Smooth muscle cell (in vitro differentiated cells): ENCODE measurements around the gene P4HA1. TPM values are rescaled to one million over a fixed set of nuclear protein-coding genes. Genes with fewer than 3 reads are reported as not detected.
"Not testable (repeated sequence)": the region's sequence is repeated elsewhere in the genome, so short reads cannot be mapped to it uniquely, and the experiment has no call there.

Experiments used
- DNase-seq: peaks from one replicate; lab custom pipeline; 2025; ENCODE audit not compliant: unreplicated experiment; lab: John Stamatoyannopoulos, UW
- H2AFZ ChIP-seq: fragments of 200-600 bp; sonication (generic); 2 replicates; pipeline ENCODE4 v1.6.0; 2016; ENCODE audit warnings: antibody characterized with exemption, low read depth, mild to moderate bottlenecking
- H3F3A ChIP-seq: fragments of 200-600 bp; sonication (generic); 2 replicates; pipeline ENCODE4 v1.6.0; 2017; ENCODE audit warnings: antibody characterized with exemption, low read depth
- H3K27ac ChIP-seq: fragments of 200-600 bp; sonication (generic); 2 replicates; pipeline ENCODE4 v1.5.1; 2016; ENCODE audit warnings: low read depth, mild to moderate bottlenecking
- H3K27me3 ChIP-seq: fragments of 200-600 bp; sonication (generic); 2 replicates; pipeline ENCODE4 v1.6.1; 2016; ENCODE audit warnings: low read depth, mild to moderate bottlenecking
- H3K36me3 ChIP-seq: fragments of 200-600 bp; sonication (generic); 2 replicates; pipeline ENCODE4 v1.5.1; 2016; ENCODE audit warnings: low read depth
- H3K4me1 ChIP-seq: fragments of 200-600 bp; sonication (generic); 2 replicates; pipeline ENCODE4 v1.5.1; 2016; ENCODE audit warnings: low read depth
- H3K4me2 ChIP-seq: fragments of 200-600 bp; sonication (generic); 2 replicates; pipeline ENCODE4 v1.6.0; 2016; ENCODE audit warnings: mild to moderate bottlenecking
- H3K4me3 ChIP-seq: fragments of 200-600 bp; sonication (generic); 2 replicates; pipeline ENCODE4 v1.5.1; 2016; ENCODE audit warnings: mild to moderate bottlenecking
- H3K79me2 ChIP-seq: fragments of 200-600 bp; sonication (generic); 2 replicates; pipeline ENCODE4 v1.6.0; 2016; ENCODE audit warnings: low read depth, mild to moderate bottlenecking
- H3K9ac ChIP-seq: fragments of 200-600 bp; sonication (generic); 2 replicates; pipeline ENCODE4 v1.6.0; 2016; ENCODE audit warnings: low read depth
- H3K9me3 ChIP-seq: fragments of 200-600 bp; sonication (generic); replicated peaks from 2 replicates; pipeline ENCODE4 v1.5.1; 2016; ENCODE audit warnings: low read depth
- H4K20me1 ChIP-seq: fragments of 200-600 bp; sonication (generic); 2 replicates; pipeline ENCODE4 v1.6.0; 2016; ENCODE audit warnings: low read depth
- CTCF ChIP-seq: fragments of 200-600 bp; sonication (generic); IDR thresholded peaks from 2 replicates; pipeline ENCODE4 v1.5.1; 2017; ENCODE audit warnings: borderline replicate concordance, mild to moderate bottlenecking, antibody characterized with exemption; ENCODE audit not compliant: insufficient read depth, poor library complexity, severe bottlenecking
- WGBS: methylation state at CpG from one replicate; pipeline ENCODE4 v1.1.7; 2016; ENCODE audit warnings: low lambda C conversion rate; 5-methylcytosine and 5-hydroxymethylcytosine counted together
- polyA plus RNA-seq: library from polyadenylated mRNA; unstranded; fragments of >200 nt; fragmentation: Nextera tagmentation; extraction: Ambion mirVana; gene quantifications from 2 replicates; pipeline ENCODE4 v1.2.1, GENCODE V29; 2016
- total RNA-seq: library from RNA; depleted of rRNA; stranded (reverse); fragments of >200 nt; gene quantifications from 2 replicates; pipeline ENCODE4 v1.2.3, GENCODE V29; 2014

P4HA1 gene
- total and polyA plus RNA-seq, 2 experiments from 2014 or later: 467 to 489 TPM

- WGBS: 94% methylated on average over 2 of the region's 2 CpGs
- H3K27me3 ChIP-seq: no peaks in the 10 kb centered on the region
- H4K20me1 ChIP-seq: peaks cover 14% of the 10 kb centered on the region
- no peak overlapping the region for H3K4me2 ChIP-seq
- H3K36me3 ChIP-seq: no peaks in the 10 kb centered on the region
- H3K79me2 ChIP-seq: no peaks in the 10 kb centered on the region
- H3K27ac ChIP-seq: no peak overlapping the region
- no peaks in the 10 kb centered on the region for H3K9me3 ChIP-seq
- peaks cover 3% of the 10 kb centered on the region for H3F3A ChIP-seq
- H3K4me1 ChIP-seq: no peaks in the 10 kb centered on the region
- H3K9ac ChIP-seq: no peak overlapping the region
- DNase-seq: no peak
- H2AFZ ChIP-seq: no peak overlapping the region
- H3K4me3 ChIP-seq: no peak overlapping the region
- no peak for TF ChIP-seq CTCF
These were observed 99.6 kb downstream of the P4HA1 start for GRCh38 chr10:72997099-72997498.

- not testable (repeated sequence) for H3K9me3 ChIP-seq, H2AFZ ChIP-seq, H3K27me3 ChIP-seq, H3F3A ChIP-seq, H3K27ac ChIP-seq, H3K4me2 ChIP-seq, H3K36me3 ChIP-seq, H3K4me3 ChIP-seq, H3K9ac ChIP-seq, DNase-seq, H3K79me2 ChIP-seq, H3K4me1 ChIP-seq
- H4K20me1 ChIP-seq: peaks cover 21% of the 10 kb centered on the region
These were observed 101.2 kb downstream of the P4HA1 start for GRCh38 chr10:72995459-72995858.

DNA sequence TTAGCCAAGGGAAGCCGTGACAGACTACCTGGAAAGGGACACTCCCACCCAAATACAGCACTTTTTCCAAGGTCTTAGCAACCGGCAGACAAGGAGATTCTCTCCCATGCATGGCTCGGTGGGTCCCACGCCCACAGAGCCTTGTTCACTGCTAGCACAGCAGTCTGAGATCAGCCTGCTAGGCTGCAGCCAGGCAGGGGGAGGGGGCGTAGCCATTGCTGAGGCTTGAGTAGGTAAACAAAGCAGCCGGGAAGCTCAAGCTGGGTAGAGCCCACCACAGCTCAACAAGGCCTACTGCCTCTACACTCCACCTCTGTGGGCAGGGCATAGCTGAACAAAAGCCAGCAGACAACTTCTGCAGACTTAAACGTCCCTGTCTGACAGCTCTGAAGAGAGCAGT lies 106.9 kb downstream of the P4HA1 start:
- not testable (repeated sequence) for DNase-seq, H3F3A ChIP-seq, H3K4me3 ChIP-seq, H3K4me1 ChIP-seq, H3K79me2 ChIP-seq, H3K36me3 ChIP-seq, H3K9ac ChIP-seq, H3K27me3 ChIP-seq, H2AFZ ChIP-seq, H3K9me3 ChIP-seq, H3K4me2 ChIP-seq, H3K27ac ChIP-seq
- H4K20me1 ChIP-seq: peaks cover 21% of the 10 kb centered on the region
- WGBS: 81% methylated on average over 7 of the region's 7 CpGs

GRCh38 chr10:72984618-72985017 lies 112.0 kb downstream of the P4HA1 start:
- not testable (repeated sequence) for H3K79me2 ChIP-seq, H2AFZ ChIP-seq, H3K4me3 ChIP-seq, H3K27me3 ChIP-seq, H3F3A ChIP-seq, DNase-seq, H3K27ac ChIP-seq, H3K9me3 ChIP-seq, H3K4me2 ChIP-seq, H4K20me1 ChIP-seq, H3K4me1 ChIP-seq, H3K9ac ChIP-seq, H3K36me3 ChIP-seq
- 97% methylated on average over 4 of the region's 4 CpGs for WGBS

DNA sequence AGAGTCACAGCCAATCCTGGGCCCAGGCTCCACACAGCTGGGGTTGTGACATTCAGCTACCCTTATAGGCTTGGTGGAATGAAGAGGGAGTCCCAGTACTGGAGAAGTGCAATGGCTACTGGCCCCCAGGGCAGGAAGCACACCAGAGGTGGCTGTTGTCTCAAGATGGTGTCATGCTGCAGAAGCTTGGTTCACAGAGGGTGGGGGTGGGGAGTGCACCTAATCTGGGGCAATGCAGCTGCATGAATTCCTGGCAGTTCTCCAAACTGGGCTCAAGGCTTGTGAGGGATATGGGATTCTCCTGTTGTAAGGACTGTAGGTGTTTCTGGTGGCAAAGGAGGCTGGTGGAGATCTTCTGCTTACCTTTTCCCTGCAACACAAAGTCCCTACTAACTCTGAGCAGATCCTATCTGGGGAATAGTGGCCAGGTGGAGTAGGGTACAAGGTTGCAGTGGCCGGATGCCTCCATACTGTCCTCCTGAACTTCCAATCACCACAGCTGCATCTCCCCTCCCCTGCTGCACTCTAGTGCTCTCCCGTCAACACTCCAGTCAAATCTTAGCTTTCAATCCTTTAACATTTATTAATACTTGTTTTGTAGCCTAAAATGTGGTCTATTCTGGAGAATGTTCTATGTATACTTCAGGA lies 114.7 kb downstream of the P4HA1 start:
- no peak overlapping the region for H3K9ac ChIP-seq
- H4K20me1 ChIP-seq: no peaks in the 10 kb centered on the region
- H3K27ac ChIP-seq: no peak overlapping the region
- H3K36me3 ChIP-seq: no peaks in the 10 kb centered on the region
- TF ChIP-seq CTCF: no peak
- H3F3A ChIP-seq: peaks cover 5% of the 10 kb centered on the region
- no peak overlapping the region for H2AFZ ChIP-seq
- no peak for DNase-seq
- peaks cover 25% of the 10 kb centered on the region for H3K9me3 ChIP-seq
- H3K4me2 ChIP-seq: no peak overlapping the region
- no peaks in the 10 kb centered on the region for H3K27me3 ChIP-seq
- H3K4me3 ChIP-seq: no peak overlapping the region
- H3K79me2 ChIP-seq: no peaks in the 10 kb centered on the region
- no peaks in the 10 kb centered on the region for H3K4me1 ChIP-seq
- WGBS: 94% methylated on average over 2 of the region's 2 CpGs
